Measurements from ENCODE around the gene ZNF197.
"Not testable (repeated sequence)": the region's sequence is repeated elsewhere in the genome, so short reads cannot be mapped to it uniquely, and the experiment has no call there.

ZNF197 gene

DNA sequence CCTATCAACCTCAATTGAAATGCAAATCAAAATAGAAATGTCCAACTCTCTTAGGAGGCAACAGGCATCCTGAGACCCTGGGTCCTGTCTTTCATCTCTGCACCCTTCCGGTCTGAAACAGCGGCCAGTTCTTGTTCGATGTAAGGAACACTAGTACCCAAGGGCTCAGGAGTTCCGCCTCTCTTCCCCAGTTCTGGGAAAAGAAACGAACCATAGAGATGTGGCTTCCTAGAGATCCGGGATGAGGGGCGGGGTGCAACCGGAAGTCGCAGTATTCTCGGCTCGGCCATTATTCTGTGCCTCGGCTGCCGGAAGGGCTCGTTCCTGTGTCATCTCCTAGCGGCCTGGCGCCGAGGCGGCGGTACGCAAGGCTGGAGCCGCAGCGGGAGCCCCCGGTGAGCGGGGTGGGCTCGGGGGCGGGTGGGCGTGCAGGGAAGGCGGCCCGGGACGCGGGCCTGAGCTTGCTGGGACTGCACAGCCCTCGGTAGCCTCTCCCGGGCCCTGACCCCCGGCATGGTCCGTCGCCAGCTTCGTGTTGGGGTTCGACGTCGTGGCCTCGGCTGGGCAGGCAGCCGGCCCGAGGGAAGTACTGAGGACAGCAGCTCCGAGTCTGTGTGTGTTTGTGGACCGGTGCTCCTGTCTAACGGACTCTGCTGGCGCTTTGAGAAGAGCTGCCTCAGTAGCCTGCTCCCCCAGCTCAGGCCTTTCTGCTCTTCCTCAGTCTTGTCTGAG is at the start of gene ZNF197:
Gene ZNF197 (plus strand): TSS at position 288 of the 732 bp plus-strand sequence. CDS start 4,119 bp downstream, outside the sequence.
- DNase-seq: peak; percentile 65

DNA sequence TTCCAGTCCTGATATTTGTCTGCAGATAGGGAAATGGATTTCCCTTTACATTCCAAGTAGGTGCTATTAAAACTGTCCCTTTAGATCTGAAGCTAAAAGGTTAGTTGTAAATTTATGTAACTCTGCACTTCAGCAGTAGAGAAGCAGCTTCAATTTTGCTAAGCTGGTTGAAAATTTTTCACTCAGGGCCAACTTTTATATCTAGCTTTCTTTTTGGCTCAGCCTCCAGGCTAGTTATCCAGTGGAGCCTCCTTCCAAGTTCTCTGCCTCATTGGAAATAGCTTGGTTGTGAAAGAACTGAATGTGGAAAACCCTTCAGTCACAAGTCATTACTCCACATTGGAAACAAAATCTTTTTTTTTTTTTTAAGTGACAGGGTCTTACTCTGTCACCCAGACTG is 48.2 kb upstream of the ZNF197 start:
- no peak for DNase-seq

DNA sequence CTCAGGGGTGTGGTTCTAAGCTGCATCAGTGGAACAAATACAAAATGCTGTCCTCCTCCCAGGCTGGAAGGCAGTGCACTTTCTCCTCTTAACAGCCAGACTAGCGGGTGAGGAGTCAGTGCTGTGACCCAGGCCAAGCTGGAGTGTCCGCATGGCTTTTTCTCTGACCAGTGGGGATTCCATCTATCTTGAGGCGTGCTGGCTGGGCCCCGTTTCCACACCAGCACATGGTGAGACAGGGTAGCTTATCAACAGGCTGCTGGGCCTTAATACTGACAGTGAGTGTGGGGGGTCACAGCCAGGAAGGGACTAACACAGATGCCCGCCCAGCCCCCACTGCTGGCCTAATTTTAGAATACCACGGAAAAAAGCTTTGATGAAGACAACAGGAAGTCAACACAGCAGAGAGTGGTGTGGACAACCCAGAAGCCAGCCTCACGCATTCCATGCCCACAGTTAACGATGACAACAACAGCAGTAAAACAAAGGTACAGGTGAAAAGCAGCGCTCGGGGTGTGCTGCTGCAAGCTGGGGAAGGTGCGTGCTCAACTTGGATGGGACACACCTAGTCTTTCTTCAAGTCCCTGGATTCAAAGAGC is 47.4 kb upstream of the ZNF197 start:
- not testable (repeated sequence) for DNase-seq

DNA sequence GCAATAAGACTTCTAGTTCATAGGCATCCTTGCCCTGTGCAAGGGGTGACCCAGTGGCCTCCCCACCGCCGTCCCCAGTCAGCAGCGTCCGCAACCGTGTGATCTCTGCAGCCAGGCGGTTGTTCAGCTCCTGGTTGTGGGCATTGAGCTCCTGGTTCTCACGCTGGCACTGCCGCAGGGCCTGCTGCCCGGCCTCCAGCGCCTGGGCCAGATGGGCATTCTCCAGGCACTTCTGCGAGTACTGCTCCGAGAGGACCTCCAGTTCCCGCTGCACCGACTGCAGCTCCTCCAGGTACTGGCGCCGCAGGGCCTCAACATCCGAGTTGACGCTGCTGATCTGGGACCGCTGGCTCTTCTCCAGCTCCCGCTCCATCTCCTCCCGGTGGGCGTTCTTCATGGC is 46.5 kb upstream of the ZNF197 start:
- DNase-seq: not testable (repeated sequence)

DNA sequence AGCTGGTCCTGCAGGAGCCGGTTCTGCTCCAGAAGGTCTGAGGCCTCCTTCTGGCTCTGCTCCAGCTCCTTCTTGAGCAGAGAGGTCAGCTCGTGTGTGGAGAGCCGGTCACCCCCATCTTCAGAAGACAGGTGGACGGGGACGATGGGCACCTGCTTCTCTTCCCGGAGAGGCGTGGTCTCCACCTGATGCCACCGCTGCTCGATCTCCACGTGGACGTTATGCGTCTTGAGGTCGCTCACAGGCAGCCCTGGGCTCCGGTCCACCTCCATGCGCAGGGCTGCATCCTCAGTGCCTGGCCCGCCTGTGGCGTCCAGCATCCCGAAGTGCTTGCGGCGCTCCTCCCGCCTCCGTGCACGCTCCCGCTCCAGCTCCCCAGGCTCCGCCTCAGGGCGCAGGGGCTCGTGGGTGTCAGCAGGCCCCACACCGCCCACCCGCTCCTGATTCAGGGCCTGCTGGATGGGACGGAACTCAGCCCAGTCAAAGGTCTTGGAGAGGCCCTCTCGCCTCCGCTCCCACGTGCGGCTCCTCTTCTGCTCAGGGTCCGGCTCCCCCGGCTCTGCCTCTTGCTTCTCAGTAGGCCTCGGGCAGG is 45.8 kb upstream of the ZNF197 start:
- not testable (repeated sequence) for DNase-seq

DNA sequence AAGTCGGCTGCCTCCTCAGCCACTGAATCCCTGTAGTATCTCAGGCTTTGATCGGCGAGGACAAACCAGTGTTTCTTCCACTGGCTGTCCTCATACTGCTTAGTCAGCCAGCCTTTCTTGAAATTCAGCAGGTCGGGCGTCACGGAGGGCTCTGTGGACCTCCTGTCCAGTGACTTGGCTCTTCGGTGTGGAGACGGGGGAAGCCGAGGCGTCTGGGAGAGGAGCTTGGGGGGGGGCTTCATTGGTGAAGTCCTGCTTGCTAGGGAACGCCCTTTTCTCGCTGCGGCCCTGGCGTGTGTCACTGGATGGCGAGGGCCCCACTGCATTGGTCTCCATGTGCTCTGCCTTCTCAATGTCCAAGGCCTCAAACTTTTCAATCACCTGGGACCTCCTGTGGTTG is 45.1 kb upstream of the ZNF197 start:
- DNase-seq: not testable (repeated sequence)

DNA sequence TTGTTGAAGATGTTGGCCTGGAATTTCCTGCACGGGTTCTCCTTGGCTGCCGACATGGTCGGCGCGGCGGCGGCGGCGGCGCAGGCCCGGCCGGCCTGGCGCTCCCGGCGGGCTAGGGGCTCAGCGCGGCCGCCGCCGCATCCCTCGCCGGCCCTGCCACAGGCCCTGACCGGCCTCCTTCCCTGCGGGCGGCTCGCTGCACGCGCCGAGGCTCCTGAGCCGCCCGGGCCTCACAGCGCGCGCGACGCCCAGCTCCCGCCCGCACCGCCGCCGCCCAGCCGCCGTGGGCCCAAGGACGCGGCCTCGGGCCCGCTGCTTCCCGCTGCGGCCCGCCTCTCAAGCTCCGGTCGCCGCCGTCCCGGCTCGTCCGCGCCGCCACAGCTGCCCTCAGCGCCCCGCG is 43.9 kb upstream of the ZNF197 start:
- DNase-seq: not testable (repeated sequence)

DNA sequence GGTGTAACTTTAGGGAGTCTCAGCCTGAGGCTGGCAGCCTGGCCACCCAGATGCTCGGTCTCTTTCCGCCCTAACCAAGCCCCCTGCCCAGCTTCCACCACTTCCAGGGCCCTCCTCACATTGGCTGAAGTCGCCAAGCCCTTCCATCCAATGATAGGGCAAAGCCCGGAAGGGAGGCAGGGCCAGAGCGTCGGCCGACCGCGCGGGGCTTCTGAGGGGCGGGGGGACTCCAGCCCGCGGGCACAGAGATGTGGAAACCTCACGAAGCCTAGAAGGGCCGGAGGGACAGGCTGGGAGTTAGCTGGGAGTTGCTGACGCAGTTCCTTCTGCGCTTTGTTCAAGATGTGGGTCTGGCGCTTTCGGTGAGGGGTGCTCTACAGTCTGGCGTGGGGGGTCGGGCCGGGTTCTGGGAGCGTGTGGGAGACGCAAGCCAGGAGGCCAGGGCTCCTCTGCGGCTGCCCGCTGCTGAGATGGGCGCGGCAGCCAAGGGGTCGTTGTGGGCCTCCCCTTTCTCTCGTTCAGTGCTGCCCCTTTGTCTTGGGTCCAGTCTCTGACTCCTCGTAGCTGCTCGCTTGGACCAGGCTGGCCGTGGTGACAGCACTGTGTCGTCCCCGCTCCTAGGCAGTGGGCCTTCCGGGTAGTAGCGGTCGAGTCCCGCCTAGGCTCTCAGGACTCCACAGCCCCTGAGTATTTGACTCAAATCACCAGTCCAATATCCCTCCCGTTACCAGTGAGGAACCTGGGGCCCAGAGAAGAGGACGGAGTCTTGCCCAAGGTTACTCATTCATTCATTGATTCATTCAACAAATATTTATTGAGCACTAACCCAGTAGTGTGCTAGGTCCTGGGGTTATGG is 40.0 kb upstream of the ZNF197 start, which contains the start of gene ZNF660:
Gene ZNF660 (plus strand): TSS at position 319 of the 856 bp plus-strand sequence. CDS start 9,230 bp downstream, outside the sequence.
- DNase-seq: no peak

DNA sequence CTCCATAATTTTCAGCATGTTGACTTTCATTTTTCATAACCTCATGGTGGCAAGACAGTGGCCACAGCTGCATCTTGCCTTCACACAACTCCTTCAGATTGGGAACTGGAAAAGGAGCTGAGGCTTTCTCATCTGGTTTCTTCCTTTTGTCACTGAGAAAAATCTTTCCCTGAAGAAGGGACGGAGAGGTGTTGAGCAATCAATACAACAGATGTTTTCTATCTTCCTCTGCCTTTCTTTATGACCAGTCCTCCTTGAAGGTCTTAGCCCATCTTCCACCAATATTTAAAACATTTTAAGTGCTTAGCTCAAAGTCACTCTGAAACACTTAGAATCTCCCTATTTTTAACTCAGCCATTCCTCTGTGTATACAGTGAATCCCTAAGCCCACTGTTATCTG is 28.2 kb upstream of the ZNF197 start:
- no peak for DNase-seq

DNA sequence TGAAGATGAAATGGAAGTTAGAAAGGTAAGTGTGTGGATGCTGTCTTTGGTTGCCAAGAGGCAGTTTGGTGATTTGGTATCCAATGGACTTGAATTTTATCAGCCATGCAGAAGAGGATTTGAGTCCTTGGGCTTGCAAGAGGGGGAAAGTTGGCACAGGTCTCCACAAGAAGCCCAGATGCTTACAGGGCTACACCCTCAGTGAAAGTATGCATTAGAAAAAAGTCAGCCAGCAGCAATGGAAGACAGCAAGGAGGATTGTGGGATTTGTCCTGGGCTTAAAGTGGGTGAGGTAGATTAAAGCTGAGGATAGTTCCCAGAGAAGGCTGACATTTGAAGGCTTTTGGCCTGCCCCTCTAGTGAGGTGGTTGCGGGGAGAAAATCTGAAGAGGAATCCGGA is 23.1 kb upstream of the ZNF197 start:
- no peak for DNase-seq

DNA sequence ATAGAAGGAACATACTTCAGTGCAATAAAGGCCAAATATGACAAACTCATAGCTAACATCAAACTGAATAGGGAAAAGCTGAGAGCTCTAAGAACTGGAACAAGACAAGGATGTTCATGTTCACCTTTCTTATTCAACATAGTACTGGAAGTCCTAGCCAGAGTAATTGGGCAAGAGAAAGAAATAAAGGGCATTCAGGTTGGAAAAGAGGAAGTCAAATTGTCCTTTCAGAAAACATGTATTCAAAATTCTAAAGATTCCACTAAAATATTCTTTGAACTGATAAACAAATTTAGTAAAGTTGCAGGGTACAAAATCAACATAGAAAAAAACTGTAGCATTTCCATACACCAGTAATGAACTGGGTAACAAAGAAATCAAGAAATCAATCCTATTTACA is 12.2 kb upstream of the ZNF197 start:
- no peak for DNase-seq

DNA sequence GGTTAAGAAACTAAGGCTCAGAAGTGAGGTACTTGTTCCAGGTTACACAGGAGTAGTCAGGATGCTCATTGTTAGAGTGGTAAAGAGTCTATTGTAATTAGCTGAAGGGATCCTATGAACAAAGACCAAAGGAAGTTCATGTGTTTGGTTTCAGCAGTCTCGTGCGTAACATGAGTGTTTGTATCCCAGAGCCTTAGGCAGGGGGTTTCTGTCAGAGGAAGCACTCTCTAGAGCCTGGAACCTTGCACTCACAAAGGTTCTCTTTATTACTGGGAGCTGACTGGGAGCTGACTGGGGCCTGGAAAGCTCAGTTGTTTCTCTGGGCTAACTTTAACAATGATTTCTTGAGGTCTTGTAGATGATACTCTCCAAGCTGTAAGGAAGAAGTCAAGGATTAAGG is 3.9 kb downstream of the ZNF197 start:
- DNase-seq: no peak

DNA sequence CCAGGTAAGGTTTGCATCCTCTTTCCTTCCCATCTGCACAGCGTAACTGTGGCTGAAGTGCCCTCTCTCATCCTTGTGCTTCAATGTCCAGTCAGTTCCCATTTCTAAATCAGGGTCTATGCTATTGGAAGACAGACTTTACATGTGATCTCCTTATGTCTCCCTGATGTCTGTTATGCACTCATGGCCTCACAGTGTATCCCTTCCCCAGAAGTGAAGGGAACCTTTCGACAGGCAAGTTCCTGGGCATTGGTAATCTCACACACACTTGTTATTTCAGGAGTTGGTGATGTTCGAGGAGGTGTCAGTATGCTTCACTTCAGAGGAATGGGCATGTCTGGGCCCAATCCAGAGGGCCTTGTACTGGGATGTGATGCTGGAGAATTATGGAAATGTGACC is 7.4 kb downstream of the ZNF197 start:
- no peak for DNase-seq

DNA sequence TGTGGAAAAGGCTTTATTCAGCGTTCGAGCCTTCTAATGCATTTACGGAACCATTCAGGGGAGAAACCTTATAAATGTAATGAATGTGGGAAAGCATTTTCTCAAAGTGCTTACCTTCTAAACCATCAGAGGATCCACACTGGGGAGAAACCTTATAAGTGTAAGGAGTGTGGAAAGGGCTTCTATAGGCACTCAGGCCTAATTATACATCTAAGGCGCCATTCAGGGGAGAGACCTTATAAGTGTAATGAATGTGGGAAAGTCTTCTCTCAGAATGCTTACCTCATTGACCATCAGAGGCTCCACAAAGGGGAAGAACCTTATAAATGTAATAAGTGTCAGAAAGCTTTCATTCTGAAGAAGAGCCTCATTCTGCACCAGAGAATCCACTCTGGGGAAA is 17.5 kb downstream of the ZNF197 start:
- no peak for DNase-seq

DNA sequence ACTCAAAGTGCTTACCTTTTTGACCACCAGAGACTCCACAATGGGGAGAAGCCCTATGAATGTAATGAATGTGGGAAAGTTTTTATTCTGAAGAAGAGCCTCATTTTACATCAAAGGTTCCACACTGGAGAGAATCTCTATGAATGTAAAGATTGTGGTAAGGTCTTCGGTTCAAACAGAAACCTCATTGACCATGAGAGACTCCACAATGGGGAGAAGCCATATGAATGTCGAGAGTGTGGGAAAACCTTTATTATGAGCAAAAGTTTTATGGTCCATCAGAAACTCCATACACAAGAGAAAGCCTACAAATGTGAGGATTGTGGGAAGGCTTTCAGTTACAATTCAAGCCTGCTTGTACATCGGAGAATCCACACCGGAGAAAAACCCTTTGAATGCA is 18.2 kb downstream of the ZNF197 start:
- DNase-seq: no peak

DNA sequence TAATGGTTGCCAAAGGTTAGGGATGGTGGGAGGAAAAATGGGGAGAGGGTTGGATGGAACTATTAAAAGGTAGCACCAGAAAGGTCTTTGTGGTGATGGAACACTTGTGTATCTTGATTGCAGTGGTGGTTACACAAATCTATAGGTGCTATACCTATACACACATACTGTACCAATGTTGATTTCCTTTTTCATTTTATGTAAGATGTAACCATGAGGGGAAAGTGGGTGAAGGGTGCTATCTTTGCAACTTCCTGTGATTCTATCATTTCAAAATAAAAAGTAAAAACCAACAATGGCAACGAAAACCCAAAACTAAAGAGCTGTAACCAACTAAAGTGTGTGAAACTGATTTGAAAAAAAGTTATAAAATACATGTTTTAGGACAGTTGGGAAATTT is 22.9 kb downstream of the ZNF197 start:
- no peak for DNase-seq

DNA sequence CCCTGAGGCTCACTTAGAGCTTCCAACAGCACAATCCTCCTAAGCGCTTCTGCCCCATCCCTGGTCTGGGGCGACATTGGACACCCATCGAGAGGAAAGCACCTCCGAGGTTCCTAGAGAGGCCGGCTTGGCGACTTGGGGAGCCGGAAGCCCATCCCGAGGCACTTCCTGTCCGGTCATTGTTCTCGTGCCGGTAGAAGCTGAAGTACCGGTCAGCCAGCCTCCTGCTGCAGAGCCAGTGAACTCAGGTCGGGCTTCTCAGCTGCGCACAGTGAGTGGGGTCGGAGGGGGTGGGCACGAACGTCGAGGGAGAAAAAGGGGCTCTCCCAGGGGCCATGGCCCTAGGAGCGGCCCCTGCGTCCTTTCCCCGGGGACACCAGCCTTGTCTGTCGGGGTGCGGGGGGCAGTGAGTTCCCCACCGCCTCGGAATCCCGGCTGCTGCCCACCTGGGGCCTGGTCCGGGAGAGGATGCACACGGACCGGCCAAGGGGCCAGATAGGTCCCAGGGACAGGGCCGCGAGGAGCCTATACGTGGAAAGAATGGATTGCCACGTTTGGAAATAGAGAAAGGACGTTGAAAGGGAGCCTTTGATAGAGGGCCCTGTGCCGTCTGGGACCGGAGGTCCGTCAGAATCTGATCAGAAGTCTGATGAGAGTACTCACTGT is 23.9 kb downstream of the ZNF197 start, which contains the start of gene ZNF35:
Gene ZNF35 (plus strand): TSS at position 169 of the 666 bp plus-strand sequence. CDS start 2,336 bp downstream, outside the sequence.
- DNase-seq: peak; percentile 31

DNA sequence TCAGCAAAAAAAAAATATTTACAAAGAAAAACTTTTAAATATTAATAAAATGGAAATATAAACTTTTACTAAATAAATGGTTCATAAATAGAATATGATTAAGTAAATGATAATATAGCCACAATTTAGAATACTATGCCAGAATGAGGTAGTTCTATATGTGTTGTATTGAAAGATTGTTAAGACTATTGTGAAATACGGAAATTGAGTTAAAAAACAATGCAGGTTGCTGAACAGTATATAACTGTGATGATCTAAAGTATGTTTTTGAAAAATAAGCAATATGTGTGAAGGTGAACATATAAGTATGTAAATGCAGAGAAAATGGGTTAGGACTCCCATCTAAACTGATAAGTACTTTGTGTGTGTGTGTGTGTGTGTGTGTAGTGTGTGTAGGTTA is 24.9 kb downstream of the ZNF197 start:
- no peak for DNase-seq

DNA sequence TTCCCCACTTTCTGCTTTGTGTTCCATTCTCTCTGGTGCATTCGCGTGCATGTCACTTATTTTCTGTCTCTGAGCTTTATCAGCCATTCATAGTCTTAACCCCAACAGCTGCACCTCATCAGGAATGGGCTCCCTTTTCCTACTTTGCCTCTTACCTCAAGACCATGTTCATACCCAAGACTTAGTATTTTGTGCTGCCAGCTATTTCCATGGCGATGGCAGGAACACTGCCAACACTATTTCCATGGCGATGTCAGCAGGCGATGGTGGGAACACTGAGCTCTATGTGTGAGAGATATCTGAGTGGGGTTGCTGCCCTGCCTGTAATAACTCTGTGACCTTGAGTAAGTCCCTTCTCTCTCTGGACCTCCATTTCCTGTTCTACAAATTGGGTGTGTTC is 29.2 kb downstream of the ZNF197 start:
- DNase-seq: no peak

DNA sequence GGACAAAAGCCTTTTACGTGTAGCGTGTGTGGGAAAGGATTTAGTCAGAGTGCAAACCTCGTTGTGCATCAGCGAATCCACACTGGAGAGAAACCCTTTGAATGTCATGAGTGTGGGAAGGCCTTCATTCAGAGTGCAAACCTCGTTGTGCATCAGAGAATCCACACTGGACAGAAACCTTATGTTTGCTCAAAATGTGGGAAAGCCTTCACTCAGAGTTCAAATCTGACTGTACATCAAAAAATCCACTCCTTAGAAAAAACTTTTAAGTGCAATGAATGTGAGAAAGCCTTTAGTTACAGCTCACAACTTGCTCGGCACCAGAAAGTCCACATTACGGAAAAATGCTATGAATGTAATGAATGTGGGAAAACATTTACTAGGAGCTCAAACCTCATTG is 34.2 kb downstream of the ZNF197 start:
- DNase-seq: no peak

DNA sequence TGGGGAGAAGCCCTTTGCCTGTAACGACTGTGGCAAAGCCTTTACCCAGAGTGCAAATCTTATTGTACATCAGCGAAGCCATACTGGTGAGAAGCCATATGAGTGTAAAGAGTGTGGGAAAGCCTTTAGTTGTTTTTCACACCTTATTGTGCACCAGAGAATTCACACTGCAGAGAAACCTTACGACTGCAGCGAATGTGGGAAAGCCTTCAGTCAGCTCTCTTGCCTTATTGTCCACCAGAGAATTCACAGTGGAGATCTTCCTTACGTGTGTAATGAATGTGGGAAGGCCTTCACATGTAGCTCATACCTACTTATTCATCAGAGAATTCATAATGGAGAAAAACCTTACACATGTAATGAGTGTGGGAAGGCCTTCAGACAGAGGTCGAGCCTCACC is 34.6 kb downstream of the ZNF197 start:
- DNase-seq: no peak

DNA sequence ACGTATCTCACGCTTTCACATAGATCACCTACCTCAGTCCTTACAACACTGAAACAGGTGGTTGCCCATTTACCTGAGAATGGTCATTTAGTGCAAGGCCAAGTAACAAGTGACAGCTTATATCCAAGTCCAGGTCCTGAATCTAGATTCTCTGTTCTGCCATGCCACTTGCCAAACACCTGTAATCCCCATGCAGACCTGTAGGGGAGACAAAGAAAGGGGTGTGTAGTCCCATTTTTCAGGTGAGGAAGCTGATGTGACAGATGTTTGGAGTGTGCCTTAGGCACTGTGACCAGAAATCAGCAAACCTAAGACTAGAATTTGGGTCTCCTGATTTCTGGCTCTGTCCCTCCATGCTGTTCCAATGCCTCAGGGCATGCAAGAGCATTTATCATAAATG is 36.4 kb downstream of the ZNF197 start:
- DNase-seq: no peak

DNA sequence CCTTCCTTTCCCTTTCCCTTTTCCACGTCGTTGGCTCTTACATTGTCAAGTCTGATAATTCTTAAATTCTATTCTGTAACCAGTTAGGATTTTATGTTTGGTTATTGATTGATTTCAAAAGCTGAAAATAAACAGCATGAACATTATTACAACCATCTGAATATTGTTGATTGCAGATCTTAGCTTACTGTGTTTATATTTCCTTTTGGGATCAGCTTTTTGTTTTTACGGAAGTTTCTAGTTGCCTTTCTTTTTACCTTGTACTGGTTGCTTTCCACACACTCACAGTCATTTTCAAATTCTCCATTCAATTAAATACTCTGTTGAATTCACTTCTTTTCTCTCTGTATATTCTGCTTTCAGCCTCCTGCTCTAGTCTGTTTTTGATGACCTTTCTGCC is 40.3 kb downstream of the ZNF197 start:
- no peak for DNase-seq

All from CD4-positive, alpha-beta T cell treated with Interleukin-6 for 4 hours (primary cell).